ENCODE results near the gene CXCL8. TPM values are rescaled to one million over a fixed set of nuclear protein-coding genes. Genes with fewer than 3 reads are reported as not detected.
A peak's percentile ranks its signal among the peaks of the same experiment; 100 is the strongest.

CXCL8 gene
- total and polyA plus RNA-seq, 9 of the 15 experiments (the other 6 are each of a cell fraction or from before 2014, with no cell fraction given) = 1.6 to 7.7 (median 3.3) TPM

GRCh38 chr4:73704314-73705055, 35.9 kb upstream of the CXCL8 start (continued):
- TF ChIP-seq DDX20 (tag; IDR thresholded peaks at IDR 0.05; ENCODE audit: low read depth) (peak; percentile 82), ZNF766 (CRISPR knock-in tag; conservative IDR thresholded peaks at IDR 0.05) (peak; percentile 94), ARNT (IDR thresholded peaks at IDR 0.05) (peak in 1 of 2 experiments; percentile 60; a peak in 1 of 4 replicates), RBFOX2 (IDR thresholded peaks at IDR 0.05; ENCODE audit: low read depth, low read length) (peak; percentile 60), ARID1B (IDR thresholded peaks at IDR 0.05) (peak; percentile 87), MEF2D (tag; conservative IDR thresholded peaks at IDR 0.05; ENCODE audit: low read depth) (peak; percentile 67; the same call in 1 of the 2 replicates), L3MBTL2 (IDR thresholded peaks at IDR 0.05) (peak; percentile 97), NRF1 (conservative IDR thresholded peaks at IDR 0.05 in 1 of 2, IDR thresholded peaks at IDR 0.05 in 1 of 2) (peak in 1 of 2 experiments; percentile 36; a peak in 2 of 4 replicates), ZNF224 (CRISPR knock-in tag; IDR thresholded peaks at IDR 0.05) (no peak), ZNF76 (CRISPR knock-in tag; IDR thresholded peaks at IDR 0.05; ENCODE audit: borderline replicate concordance) (peak; percentile 86; the same call in 1 of the 2 replicates), MIER1 (IDR thresholded peaks at IDR 0.05; ENCODE audit: low read depth) (no peak), RBM17 (IDR thresholded peaks at IDR 0.05; ENCODE audit: borderline replicate concordance, low read depth, low read length) (no peak), TEAD1 (CRISPR knock-in tag; IDR thresholded peaks at IDR 0.05) (peak in 1 of 2 experiments; percentile 41; a peak in 1 of 4 replicates), HMGXB4 (CRISPR knock-in tag; IDR thresholded peaks at IDR 0.05) (no peak), HDAC1 (IDR thresholded peaks at IDR 0.05) (peak in 1 of 2 experiments; percentile 72; a peak in 2 of 4 replicates), KLF1 (tag; IDR thresholded peaks at IDR 0.05) (peak; percentile 58; the same call in 1 of the 2 replicates), ZNF436 (CRISPR knock-in tag; IDR thresholded peaks at IDR 0.05) (no peak), FOXK1 (CRISPR knock-in tag; IDR thresholded peaks at IDR 0.05; ENCODE audit: borderline replicate concordance) (no peak), ZNF780A (CRISPR knock-in tag; IDR thresholded peaks at IDR 0.05) (no peak), ARID4B (CRISPR knock-in tag; IDR thresholded peaks at IDR 0.05) (no peak), CREBBP (IDR thresholded peaks at IDR 0.05; ENCODE audit: low read depth, low read length) (no peak), MECOM (CRISPR knock-in tag; IDR thresholded peaks at IDR 0.05) (peak; percentile 80; the same call in 1 of the 2 replicates), SMARCC2 (IDR thresholded peaks at IDR 0.05; ENCODE audit: low read depth) (peak; percentile 62; the same call in 1 of the 2 replicates)
